Measurements from ENCODE around the gene KRT17.
"Not testable (repeated sequence)": the region's sequence is repeated elsewhere in the genome, so short reads cannot be mapped to it uniquely, and the experiment has no call there.

The KRT17 gene

GRCh38 chr17:41620583-41621434 is 3.6 kb downstream of the KRT17 start:
- DNase-seq (ENCODE audit: low read depth in 2 of 2), result no peak

GRCh38 chr17:41619927-41620582 is 4.3 kb downstream of the KRT17 start:
- DNase-seq (ENCODE audit: low read depth in 2 of 2), result not testable (repeated sequence)

GRCh38 chr17:41619036-41619926 is 5.1 kb downstream of the KRT17 start:
- DNase-seq (ENCODE audit: low read depth in 2 of 2), result no peak

- no peak for DNase-seq (ENCODE audit: low read depth in 2 of 2)
Measured at GRCh38 chr17:41618341-41619035, 5.9 kb downstream of the KRT17 start.

- DNase-seq (ENCODE audit: low read depth in 2 of 2), result no peak
Measured at GRCh38 chr17:41617698-41618097, 6.7 kb downstream of the KRT17 start.

GRCh38 chr17:41617136-41617535 is 7.2 kb downstream of the KRT17 start:
- DNase-seq (ENCODE audit: low read depth in 2 of 2), result no peak

- DNase-seq (ENCODE audit: low read depth in 2 of 2), result not testable (repeated sequence)
Measured at GRCh38 chr17:41616486-41616885, 7.9 kb downstream of the KRT17 start.

GRCh38 chr17:41615454-41615853 is 8.9 kb downstream of the KRT17 start:
- no peak for DNase-seq (ENCODE audit: low read depth in 2 of 2)

- DNase-seq (ENCODE audit: low read depth in 2 of 2), result not testable (repeated sequence)
Measured at GRCh38 chr17:41614767-41615166, 9.6 kb downstream of the KRT17 start.

- no peak for DNase-seq (ENCODE audit: low read depth in 2 of 2)
Measured at GRCh38 chr17:41614098-41614497, 10.3 kb downstream of the KRT17 start.

- DNase-seq (ENCODE audit: low read depth in 2 of 2), result no peak
Measured at GRCh38 chr17:41613277-41614082, 10.9 kb downstream of the KRT17 start.

GRCh38 chr17:41612376-41613160 is 11.8 kb downstream of the KRT17 start, which contains the start of gene KRT16:
TSS of gene KRT16 (minus strand) at chr17:41612767. CDS start at chr17:41612688, 79 bp downstream.
- DNase-seq (ENCODE audit: low read depth in 2 of 2), result not testable (repeated sequence)

- DNase-seq (ENCODE audit: low read depth in 2 of 2), result no peak
Measured at GRCh38 chr17:41610965-41611640, 13.3 kb downstream of the KRT17 start.

GRCh38 chr17:41610061-41610517 is 14.3 kb downstream of the KRT17 start:
- not testable (repeated sequence) for DNase-seq (ENCODE audit: low read depth in 2 of 2)

GRCh38 chr17:41606930-41607329 is 17.4 kb downstream of the KRT17 start:
- not testable (repeated sequence) for DNase-seq (ENCODE audit: low read depth in 2 of 2)

- DNase-seq (ENCODE audit: low read depth in 2 of 2), result no peak
Measured at GRCh38 chr17:41602524-41602923, 21.9 kb downstream of the KRT17 start.

- DNase-seq (ENCODE audit: low read depth in 2 of 2), result no peak
Measured at GRCh38 chr17:41600318-41600717, 24.1 kb downstream of the KRT17 start.

GRCh38 chr17:41599680-41600079 is 24.7 kb downstream of the KRT17 start:
- DNase-seq (ENCODE audit: low read depth in 2 of 2), result no peak

- DNase-seq (ENCODE audit: low read depth in 2 of 2), result no peak
Measured at GRCh38 chr17:41595585-41595984, 28.8 kb downstream of the KRT17 start.
